ENCODE results near the gene FAM53A.

- no peak for TF ChIP-seq EZH2 (IDR thresholded peaks at IDR 0.05)
- TF ChIP-seq POLR2AphosphoS5 (IDR thresholded peaks at IDR 0.05; ENCODE audit: borderline replicate concordance, low read depth, low read length): no peak
- no peak for TF ChIP-seq FOXP2 (optimal IDR thresholded peaks at IDR 0.05; ENCODE audit: control extremely low read depth, extremely low read length, insufficient read depth)
Measured at GRCh38 chr4:1676605-1677525, 7.2 kb downstream of the FAM53A start.

Data from SK-N-MC (cell line).